Ovary (tissue), 9 donors: ENCODE results near the gene NFS1. TPM values are rescaled to one million over a fixed set of nuclear protein-coding genes. Genes with fewer than 3 reads are reported as not detected.
"Not testable (repeated sequence)": the region's sequence is repeated elsewhere in the genome, so short reads cannot be mapped to it uniquely, and the experiment has no call there.

Experiments
- DNase-seq, 5 donors: peaks; one replicate each; pipeline ENCODE4 v3.0.0-alpha.2; 2019 to 2020
- H3K27ac ChIP-seq, 2 donors: fragments of 200-600 bp; one replicate each; pipeline versions ENCODE4 v1.5.1 to v1.8.0; 2019 to 2022
- H3K27me3 ChIP-seq: fragments of 200-600 bp; one replicate; pipeline ENCODE4 v1.8.0; 2022
- H3K36me3 ChIP-seq: fragments of 200-600 bp; sonication (generic); one replicate; pipeline ENCODE4 v1.5.1; 2019
- H3K4me1 ChIP-seq: one replicate; pipeline ENCODE4 v1.8.1; 2013; ENCODE audit warnings: mild to moderate bottlenecking, moderate library complexity; ENCODE audit not compliant: insufficient read depth
- H3K4me3 ChIP-seq: fragments of 200-600 bp; sonication (generic); one replicate; pipeline ENCODE4 v1.5.1; 2017
- H3K9me3 ChIP-seq, 2 donors: fragments of 200-600 bp in 1 of 2; sonication (generic) in 1 of 2; one replicate each; pipeline versions ENCODE4 v1.5.1 to v1.8.1; 2013 to 2019; ENCODE audit warnings: mild to moderate bottlenecking in 1 of 2, moderate library complexity in 1 of 2
- EP300 ChIP-seq: sonication (generic); formaldehyde crosslinking; IDR thresholded peaks from one replicate; pipeline ENCODE4 v1.6.1; 2017; ENCODE audit warnings: antibody characterized with exemption
- POLR2A ChIP-seq: fragments of 450-650 bp; IDR thresholded peaks from one replicate; pipeline ENCODE4 v1.6.1; 2017; ENCODE audit warnings: antibody characterized with exemption, mild to moderate bottlenecking, moderate library complexity
- WGBS, 3 donors: extraction: QIAGEN DNeasy Blood & Tissue Kit in 1 of 3; methylation state at CpG; one replicate each; pipeline versions ENCODE4 v1.1.5 to v1.1.7; 2013 to 2017; 5-methylcytosine and 5-hydroxymethylcytosine counted together
- intact Hi-C, 4 donors: fragments of 100-400 bp; cut with DNase I; formaldehyde crosslinking; loops; one replicate each; pipeline versions ENCODE4 v1.11.0 to v1.15.1; 2022 to 2023
- polyA plus RNA-seq, 2 donors: library from polyadenylated mRNA; stranded (reverse); fragments of 200-250 nt in 1 of 2; fragments of 350-450 nt in 1 of 2; fragmentation: Illumina TruSeq in 1 of 2; extraction: RNeasy Lipid Tissue Mini Kit (QIAGEN cat#74804) in 1 of 2; gene quantifications; one replicate each; pipeline ENCODE4 v1.2.3, GENCODE V29; 2013 to 2014
- total RNA-seq, 7 donors: library from RNA; depleted of rRNA in 2 of 7; stranded (reverse); fragments of >200 nt in 2 of 7; fragmentation: NEBNext Ultra II Directional in 3 of 7; extraction: Animal tissue kit (Norgen Biotek cat#: 25700) in 3 of 7; gene quantifications; one replicate each; pipeline versions ENCODE4 v1.1.0 to v1.2.4, GENCODE V29; 2016 to 2023
- TF ChIP-seq, protein P1 (sequence below), 3 donors: fragments of 450-650 bp in 2 of 3; fragments of 200-600 bp in 1 of 3; IDR thresholded peaks; one replicate each; pipeline versions ENCODE4 v1.5.1 to v1.8.0; 2016 to 2022; ENCODE audit warnings: antibody characterized with exemption in 3 of 3, mild to moderate bottlenecking in 1 of 3
- donor health status: DM: no; HTN: no; CAD: no; lungs with moderate emphysema.
- donor health status: DM: no; HTN: no; CAD: no.
- donor health status: Bipolar disorder and iron deficiency.
- donor health status: DM: yes; HTN: yes; CAD: no.
- donor health status: DM: no; HTN: no; CAD: no.
- donor health status: DM: yes; HTN: yes; CAD: no.

Gene NFS1
- total and polyA plus RNA-seq, 9 donors: 17.3 to 58.1 (median 29.4) TPM

DNA sequence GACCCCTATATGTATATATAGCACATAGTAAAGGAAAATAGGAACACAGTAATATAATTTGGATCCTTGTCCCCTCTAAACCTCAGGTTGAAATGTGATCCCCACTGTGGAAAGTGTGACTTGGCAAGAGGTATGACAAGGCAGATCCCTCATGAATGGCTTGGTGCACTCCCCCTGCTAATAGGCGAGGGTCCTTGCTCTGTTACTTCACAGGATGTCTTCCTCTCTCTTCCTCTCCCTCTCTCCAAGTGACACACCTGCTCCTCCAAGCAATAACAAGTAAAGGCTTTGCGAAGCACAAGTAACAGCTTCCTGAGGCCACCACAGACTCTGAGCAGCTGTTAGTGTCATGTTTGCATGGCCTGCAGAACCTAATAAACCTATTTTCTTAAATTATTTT, 16.5 kb upstream of the NFS1 start:
- Histone ChIP-seq H3K36me3 (peaks cover 2% of the 10 kb centered on the region), H3K4me1 (peaks cover 2% of the 10 kb centered on the region), H3K9me3 (no peaks in the 10 kb centered on the region), H3K27ac (no peak overlapping the region), H3K27me3 (no peaks in the 10 kb centered on the region), H3K4me3 (no peak overlapping the region)
- 87 to 93% (median 93%) methylated on average over 2 of the region's 2 CpGs for WGBS, 3 donors
- intact Hi-C loops: no loop called here
- DNase-seq: no peak
- TF ChIP-seq EP300 (no peak), POLR2A (no peak)
- TF ChIP-seq, protein P1, sequence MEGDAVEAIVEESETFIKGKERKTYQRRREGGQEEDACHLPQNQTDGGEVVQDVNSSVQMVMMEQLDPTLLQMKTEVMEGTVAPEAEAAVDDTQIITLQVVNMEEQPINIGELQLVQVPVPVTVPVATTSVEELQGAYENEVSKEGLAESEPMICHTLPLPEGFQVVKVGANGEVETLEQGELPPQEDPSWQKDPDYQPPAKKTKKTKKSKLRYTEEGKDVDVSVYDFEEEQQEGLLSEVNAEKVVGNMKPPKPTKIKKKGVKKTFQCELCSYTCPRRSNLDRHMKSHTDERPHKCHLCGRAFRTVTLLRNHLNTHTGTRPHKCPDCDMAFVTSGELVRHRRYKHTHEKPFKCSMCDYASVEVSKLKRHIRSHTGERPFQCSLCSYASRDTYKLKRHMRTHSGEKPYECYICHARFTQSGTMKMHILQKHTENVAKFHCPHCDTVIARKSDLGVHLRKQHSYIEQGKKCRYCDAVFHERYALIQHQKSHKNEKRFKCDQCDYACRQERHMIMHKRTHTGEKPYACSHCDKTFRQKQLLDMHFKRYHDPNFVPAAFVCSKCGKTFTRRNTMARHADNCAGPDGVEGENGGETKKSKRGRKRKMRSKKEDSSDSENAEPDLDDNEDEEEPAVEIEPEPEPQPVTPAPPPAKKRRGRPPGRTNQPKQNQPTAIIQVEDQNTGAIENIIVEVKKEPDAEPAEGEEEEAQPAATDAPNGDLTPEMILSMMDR (IDR thresholded peaks at IDR 0.05): no peak

- H3K9me3 ChIP-seq: no peaks in the 10 kb centered on the region
- 61 to 66% (median 65%) methylated on average over 4 of the region's 4 CpGs for WGBS, 3 donors
- no peaks in the 10 kb centered on the region for H3K4me1 ChIP-seq
- H3K27ac ChIP-seq: no peak overlapping the region
- TF ChIP-seq POLR2A (no peak), EP300 (no peak)
- TF ChIP-seq, protein P1 (IDR thresholded peaks at IDR 0.05): no peak
- no peaks in the 10 kb centered on the region for H3K36me3 ChIP-seq
- intact Hi-C loops: no loop called here
- DNase-seq: no peak
- H3K4me3 ChIP-seq: no peak overlapping the region
- H3K27me3 ChIP-seq: no peaks in the 10 kb centered on the region
Observed at GRCh38 chr20:35714127-35714526, 15.0 kb upstream of the NFS1 start.

DNA sequence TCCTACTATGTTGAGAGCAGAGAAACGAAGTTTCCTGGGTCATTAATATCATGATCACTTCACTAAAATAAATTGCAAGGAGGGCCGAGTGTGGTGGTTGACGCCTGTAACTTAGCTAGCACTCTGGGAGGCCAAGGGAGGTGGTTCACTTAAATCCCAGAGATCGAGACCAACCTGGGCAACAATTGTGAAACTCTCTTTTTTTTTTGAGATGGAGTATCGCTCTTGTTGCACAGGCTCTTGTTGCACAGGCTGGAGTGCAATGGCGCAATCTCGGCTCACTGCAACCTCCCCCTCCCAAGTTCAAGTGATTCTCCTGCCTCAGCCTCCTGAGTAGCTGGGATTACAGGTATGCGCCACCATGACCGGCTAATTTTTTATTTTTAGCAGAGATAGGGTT, 14.0 kb upstream of the NFS1 start:
- WGBS, 3 donors: 84 to 89% (median 85%) methylated on average over 9 of the region's 9 CpGs

DNA sequence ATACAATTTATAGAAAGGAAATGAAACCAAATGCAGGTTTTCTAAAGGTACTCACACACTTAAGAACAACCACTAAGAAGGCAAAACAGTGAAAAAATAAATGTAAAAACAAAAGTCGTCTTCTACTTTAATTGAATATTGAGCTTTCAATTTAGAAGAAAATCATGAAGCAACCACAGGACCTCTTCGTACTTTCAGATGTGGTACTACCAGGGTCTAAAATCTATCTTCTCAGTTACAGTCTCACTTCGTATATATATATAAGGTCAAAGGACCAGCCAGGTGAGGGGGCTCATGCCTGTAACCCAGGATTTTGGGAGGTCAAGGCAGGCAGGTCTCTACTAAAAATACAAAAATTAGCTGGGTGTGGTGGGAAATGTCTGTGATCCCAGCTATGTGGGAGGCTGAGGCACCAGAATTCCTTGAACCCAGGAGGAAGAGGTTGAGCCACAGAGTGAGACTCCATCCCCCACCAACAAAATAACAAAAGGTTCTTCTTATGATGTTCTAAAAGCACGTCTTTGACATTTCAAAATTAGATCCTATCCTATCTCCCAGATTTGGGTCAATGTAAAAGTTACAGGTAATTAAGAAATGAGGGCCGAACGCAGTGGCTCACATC, 12.5 kb upstream of the NFS1 start:
- H3K9me3 ChIP-seq: no peaks in the 10 kb centered on the region
- WGBS, 3 donors: 67 to 70% (median 68%) methylated on average over 6 of the region's 6 CpGs
- no peak for TF ChIP-seq POLR2A
- TF ChIP-seq EP300: no peak
- TF ChIP-seq, protein P1 (IDR thresholded peaks at IDR 0.05): no peak
- H3K4me1 ChIP-seq: no peaks in the 10 kb centered on the region
- intact Hi-C loops: no loop called here
- no peaks in the 10 kb centered on the region for H3K36me3 ChIP-seq
- H3K27me3 ChIP-seq: no peaks in the 10 kb centered on the region
- DNase-seq: no peak
- H3K27ac ChIP-seq: no peak overlapping the region
- no peak overlapping the region for H3K4me3 ChIP-seq

More for the DNA sequence above, 14.0 kb upstream of the NFS1 start:
- H3K4me3 ChIP-seq, H3K9me3 ChIP-seq, intact Hi-C loops, H3K4me1 ChIP-seq, DNase-seq, H3K27me3 ChIP-seq, H3K27ac ChIP-seq, H3K36me3 ChIP-seq: not testable (repeated sequence)

- TF ChIP-seq POLR2A: no peak
- TF ChIP-seq EP300: no peak
- TF ChIP-seq, protein P1 (IDR thresholded peaks at IDR 0.05): no peak
- intact Hi-C loops: no loop called here
- no peak overlapping the region for H3K27ac ChIP-seq
- no peaks in the 10 kb centered on the region for H3K9me3 ChIP-seq
- no peaks in the 10 kb centered on the region for H3K36me3 ChIP-seq
- no peak overlapping the region for H3K4me3 ChIP-seq
- H3K4me1 ChIP-seq: no peaks in the 10 kb centered on the region
- no peaks in the 10 kb centered on the region for H3K27me3 ChIP-seq
- WGBS, 3 donors: 54 to 66% (median 60%) methylated on average over 6 of the region's 6 CpGs
- DNase-seq: no peak
Observed at GRCh38 chr20:35710884-35711587, 11.9 kb upstream of the NFS1 start.
